SH-SY5Y (cell line): ENCODE measurements around the gene FGF12.

ENCODE experiments used
- GATA2 ChIP-seq: IDR thresholded peaks from 2 replicates; pipeline ENCODE4 v1.6.1; 2011; ENCODE audit warnings: mild to moderate bottlenecking, low read depth, low read length
- GATA3 ChIP-seq: IDR thresholded peaks from 2 replicates; pipeline ENCODE4 v1.6.1; 2011; ENCODE audit warnings: low read depth, mild to moderate bottlenecking, low read length, moderate library complexity

- TF ChIP-seq GATA2, result no peak
- TF ChIP-seq GATA3, result no peak
These were observed 344.5 kb downstream of the FGF12 start for GRCh38 chr3:192382861-192383260.
